B cell (primary cell): ENCODE data around the gene LTBP2. TPM values are rescaled to one million over a fixed set of nuclear protein-coding genes. Genes with fewer than 3 reads are reported as not detected.

Experiments
- ATAC-seq: fragments of 200-7000 bp; cut with Tn5 transposase; one replicate; pipeline ENCODE4 v1.10.0; 2021; ENCODE audit warnings: low read depth, mild to moderate bottlenecking, moderate number of reproducible peaks, moderate library complexity
- CTCF ChIA-PET: fragments of 350-600 bp; sonication (Branson Sonifier 250); formaldehyde crosslinking; loops from one replicate; lab custom pipeline; 2021; ENCODE audit warnings: antibody characterized with exemption, inconsistent platforms; lab: Charles Lee
- POLR2A ChIA-PET: fragments of 350-600 bp; sonication (Branson Sonifier 250); formaldehyde crosslinking; loops from one replicate; lab custom pipeline; 2021; ENCODE audit warnings: antibody characterized with exemption; lab: Charles Lee
- DNase-seq: peaks from one replicate; pipeline ENCODE4 v3.0.0; 2013
- H2AFZ ChIP-seq: 2 replicates; pipeline ENCODE4 v1.6.1; 2012; ENCODE audit warnings: mild to moderate bottlenecking, low read depth, low read length; ENCODE audit not compliant: insufficient read depth, poor library complexity, severe bottlenecking
- H3K27ac ChIP-seq, 2 donors: 1 replicate in 1 of 2; 2 replicates in 1 of 2; pipeline ENCODE4 v1.5.1; 2012 to 2013; ENCODE audit warnings: low read length in 2 of 2, mild to moderate bottlenecking in 2 of 2, moderate library complexity in 1 of 2
- H3K27me3 ChIP-seq, 4 experiments: fragments of 200-600 bp in 1 of 4; sonication (generic) in 1 of 4; replicated peaks in 1 of 4; 1 replicate in 2 of 4; 2 replicates in 2 of 4; pipeline versions ENCODE4 v1.6.1 to v1.7.0; 2013 to 2016; ENCODE audit warnings: low read length in 3 of 4, mild to moderate bottlenecking in 2 of 4, mixed read lengths in 1 of 4, moderate library complexity in 1 of 4; ENCODE audit not compliant: insufficient read depth in 4 of 4, control insufficient read depth in 3 of 4; ENCODE audit errors: control extremely low read depth in 1 of 4
- H3K36me3 ChIP-seq, 2 experiments: replicated peaks in 1 of 2; 1 replicate in 1 of 2; 2 replicates in 1 of 2; pipeline versions ENCODE4 v1.6.1 to v1.7.1; 2013; ENCODE audit warnings: low read length in 1 of 2; ENCODE audit not compliant: insufficient read depth in 2 of 2, control insufficient read depth in 1 of 2; ENCODE audit errors: control extremely low read depth in 1 of 2, extremely low read depth in 1 of 2
- H3K4me1 ChIP-seq, 2 donors: fragments of 200-600 bp in 1 of 2; sonication (generic) in 1 of 2; 1 replicate in 1 of 2; 2 replicates in 1 of 2; pipeline versions ENCODE4 v1.5.1 to v1.6.1; 2013 to 2017; ENCODE audit warnings: low read length in 2 of 2; ENCODE audit not compliant: control insufficient read depth in 2 of 2, insufficient read depth in 2 of 2
- H3K4me2 ChIP-seq: replicated peaks from 2 replicates; pipeline ENCODE3; 2012; ENCODE audit warnings: mild to moderate bottlenecking, low read depth, low read length; ENCODE audit not compliant: poor library complexity, severe bottlenecking
- H3K4me3 ChIP-seq, 5 experiments: fragments of 200-600 bp in 1 of 5; sonication (generic) in 1 of 5; 1 replicate in 3 of 5; 2 replicates in 2 of 5; pipeline versions ENCODE4 v1.5.1 to v1.7.0; 2011 to 2016; ENCODE audit warnings: low read length in 4 of 5, mild to moderate bottlenecking in 4 of 5, low read depth in 2 of 5, control low read depth in 1 of 5, moderate library complexity in 1 of 5; ENCODE audit not compliant: insufficient read depth in 1 of 5; ENCODE audit errors: control extremely low read depth in 1 of 5, extremely low read depth in 1 of 5
- H3K79me2 ChIP-seq: fragments of 200-600 bp; sonication (generic); one replicate; pipeline ENCODE4 v1.6.0; 2016; ENCODE audit warnings: low read length; ENCODE audit not compliant: control insufficient read depth, insufficient read depth
- H3K9ac ChIP-seq: fragments of 200-600 bp; sonication (generic); 2 replicates; pipeline ENCODE4 v1.6.1; 2017; ENCODE audit warnings: mild to moderate bottlenecking, low read length, moderate library complexity
- H3K9me3 ChIP-seq, 3 donors: one replicate each; pipeline versions ENCODE4 v1.6.1 to v1.7.1; 2013; ENCODE audit warnings: low read length in 2 of 3; ENCODE audit not compliant: control insufficient read depth in 2 of 3, insufficient read depth in 1 of 3; ENCODE audit errors: control extremely low read depth in 1 of 3
- H4K20me1 ChIP-seq: 2 replicates; pipeline ENCODE4 v1.6.0; 2012; ENCODE audit warnings: mild to moderate bottlenecking, low read length; ENCODE audit not compliant: insufficient read depth, control insufficient read depth, poor library complexity, severe bottlenecking
- H3K27ac Mint-ChIP-seq: one replicate; pipeline ENCODE4 v1.8.0; 2021; ENCODE audit warnings: mixed read lengths
- H3K27me3 Mint-ChIP-seq: one replicate; pipeline ENCODE4 v1.8.0; 2021; ENCODE audit warnings: mixed read lengths
- H3K4me1 Mint-ChIP-seq: one replicate; pipeline ENCODE4 v1.8.0; 2021; ENCODE audit warnings: mixed read lengths
- H3K4me3 Mint-ChIP-seq: one replicate; pipeline ENCODE4 v1.8.0; 2021; ENCODE audit warnings: mixed read lengths
- H3K9me3 Mint-ChIP-seq: one replicate; pipeline ENCODE4 v1.8.0; 2022; ENCODE audit warnings: mixed read lengths; ENCODE audit not compliant: insufficient read depth
- EZH2 ChIP-seq: IDR thresholded peaks from 2 replicates; pipeline ENCODE4 v1.6.1; 2012; ENCODE audit warnings: borderline replicate concordance, low read depth, mild to moderate bottlenecking, moderate library complexity, low read length; ENCODE audit not compliant: insufficient read depth, poor library complexity, severe bottlenecking
- WGBS: methylation state at CpG from one replicate; pipeline ENCODE4 v1.1.5; 2013; ENCODE audit warnings: missing lambda C conversion rate; ENCODE audit not compliant: insufficient coverage; 5-methylcytosine and 5-hydroxymethylcytosine counted together
- intact Hi-C: fragments of 100-400 bp; cut with micrococcal nuclease; formaldehyde crosslinking; loops from one replicate; pipeline ENCODE4 v1.10.0; 2022
- polyA plus RNA-seq: library from polyadenylated mRNA; depleted of rRNA; stranded (reverse); fragments of >200 nt; gene quantifications from 2 replicates; pipeline ENCODE4 v1.2.3, GENCODE V29; 2012
- total RNA-seq, 2 donors: library from RNA; stranded (reverse); fragments of 120-200 nt in 1 of 2; gene quantifications; 1 replicate in 1 of 2; 2 replicates in 1 of 2; pipeline versions ENCODE4 v1.2.3 to v1.2.4, GENCODE V29; 2013 to 2022
- TF ChIP-seq, protein P1 (sequence below): fragments of 200-600 bp; IDR thresholded peaks from one replicate; pipeline ENCODE4 v1.8.0; 2022; ENCODE audit warnings: antibody characterized with exemption, mild to moderate bottlenecking

Gene LTBP2
- total and polyA plus RNA-seq, 2 donors (not counting 1 experiment from before 2014, with no cell fraction given): 0.12 to 0.22 TPM

DNA sequence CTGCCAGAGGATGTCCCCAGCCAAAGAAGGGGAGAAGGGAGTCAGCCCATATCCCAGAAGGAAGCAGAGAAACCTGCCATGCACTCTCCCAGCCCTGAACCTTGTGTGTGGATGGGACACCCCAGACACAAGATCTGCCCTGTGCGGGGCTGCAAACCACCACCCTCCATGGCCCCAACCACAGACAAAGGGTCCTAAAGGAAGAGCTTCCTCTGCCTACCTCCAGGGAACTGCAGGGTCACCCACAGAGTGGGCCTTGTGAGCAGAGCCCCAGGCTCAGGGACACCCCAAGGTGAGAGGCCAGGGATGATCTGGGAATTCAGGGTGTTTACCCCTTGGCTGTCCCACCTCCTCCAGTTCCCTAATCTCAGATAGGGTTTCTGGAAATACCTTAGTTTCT is 62.0 kb downstream of the LTBP2 start:
- TF ChIP-seq EZH2: no peak
- TF ChIP-seq, protein P1, sequence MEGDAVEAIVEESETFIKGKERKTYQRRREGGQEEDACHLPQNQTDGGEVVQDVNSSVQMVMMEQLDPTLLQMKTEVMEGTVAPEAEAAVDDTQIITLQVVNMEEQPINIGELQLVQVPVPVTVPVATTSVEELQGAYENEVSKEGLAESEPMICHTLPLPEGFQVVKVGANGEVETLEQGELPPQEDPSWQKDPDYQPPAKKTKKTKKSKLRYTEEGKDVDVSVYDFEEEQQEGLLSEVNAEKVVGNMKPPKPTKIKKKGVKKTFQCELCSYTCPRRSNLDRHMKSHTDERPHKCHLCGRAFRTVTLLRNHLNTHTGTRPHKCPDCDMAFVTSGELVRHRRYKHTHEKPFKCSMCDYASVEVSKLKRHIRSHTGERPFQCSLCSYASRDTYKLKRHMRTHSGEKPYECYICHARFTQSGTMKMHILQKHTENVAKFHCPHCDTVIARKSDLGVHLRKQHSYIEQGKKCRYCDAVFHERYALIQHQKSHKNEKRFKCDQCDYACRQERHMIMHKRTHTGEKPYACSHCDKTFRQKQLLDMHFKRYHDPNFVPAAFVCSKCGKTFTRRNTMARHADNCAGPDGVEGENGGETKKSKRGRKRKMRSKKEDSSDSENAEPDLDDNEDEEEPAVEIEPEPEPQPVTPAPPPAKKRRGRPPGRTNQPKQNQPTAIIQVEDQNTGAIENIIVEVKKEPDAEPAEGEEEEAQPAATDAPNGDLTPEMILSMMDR: no peak

DNA sequence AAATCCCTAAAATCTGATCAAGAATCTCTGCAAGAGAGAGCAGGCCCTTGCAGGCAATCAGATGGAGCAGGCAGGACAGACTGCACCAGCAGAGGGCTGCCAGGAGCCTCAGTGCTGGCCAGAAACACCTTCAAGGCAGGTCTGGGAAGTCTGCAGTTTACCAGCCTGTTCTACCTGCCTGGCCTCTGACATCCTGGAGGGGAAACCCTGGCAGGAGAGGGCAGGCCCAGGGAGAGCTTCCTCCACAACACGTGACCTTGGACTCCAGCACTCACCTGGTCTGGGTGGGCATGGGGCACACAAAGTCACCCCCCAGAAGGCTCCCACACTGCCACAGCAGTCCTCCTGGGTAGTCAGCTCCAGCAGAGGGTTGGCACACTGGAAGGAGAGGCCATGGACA is 62.4 kb downstream of the LTBP2 start:
- Mint-ChIP-seq H3K4me3 (no peak overlapping the region), H3K9me3 (no peaks in the 10 kb centered on the region), H3K4me1 (no peaks in the 10 kb centered on the region), H3K27me3 (peaks cover 14% of the 10 kb centered on the region), H3K27ac (no peak overlapping the region)
- H3K9me3 ChIP-seq: no peaks in the 10 kb centered on the region
- CTCF ChIA-PET: no interaction called here
- H3K27me3 ChIP-seq: no peaks in the 10 kb centered on the region
- H4K20me1 ChIP-seq: no peaks in the 10 kb centered on the region
- H2AFZ ChIP-seq: no peak overlapping the region
- WGBS: 80% methylated on average over 1 of the region's 1 CpG
- no peak overlapping the region for H3K4me3 ChIP-seq
- no peaks in the 10 kb centered on the region for H3K4me1 ChIP-seq
- H3K79me2 ChIP-seq: no peaks in the 10 kb centered on the region
- no peak overlapping the region for H3K27ac ChIP-seq
- H3K4me2 ChIP-seq: no peak overlapping the region
- no peak for ATAC-seq
- no peaks in the 10 kb centered on the region for H3K36me3 ChIP-seq
- intact Hi-C loops: no loop called here
- no peak overlapping the region for H3K9ac ChIP-seq
- POLR2A ChIA-PET: no interaction called here
- no peak for DNase-seq
- no peak for TF ChIP-seq EZH2
- TF ChIP-seq, protein P1: no peak

More for the DNA sequence above, 62.0 kb downstream of the LTBP2 start:
- Histone ChIP-seq H3K79me2 (no peaks in the 10 kb centered on the region), H2AFZ (no peak overlapping the region), H4K20me1 (no peaks in the 10 kb centered on the region), H3K36me3 (no peaks in the 10 kb centered on the region), H3K9me3 (no peaks in the 10 kb centered on the region), H3K27me3 (no peaks in the 10 kb centered on the region), H3K27ac (no peak overlapping the region), H3K9ac (no peak overlapping the region), H3K4me2 (no peak overlapping the region), H3K4me1 (no peaks in the 10 kb centered on the region), H3K4me3 (no peak overlapping the region)
- POLR2A ChIA-PET: no interaction called here
- Mint-ChIP-seq H3K27me3 (peaks cover 9% of the 10 kb centered on the region), H3K9me3 (no peaks in the 10 kb centered on the region), H3K4me3 (no peak overlapping the region), H3K27ac (no peak overlapping the region), H3K4me1 (no peaks in the 10 kb centered on the region)
- CTCF ChIA-PET: no interaction called here
- DNase-seq (no peak), ATAC-seq (no peak)
- no CpG with 5 or more reads among the region's 1 CpG for WGBS
- intact Hi-C loops: no loop called here
